B cell (primary cell): ENCODE data around the gene SLC27A5.

Experiments used
- EZH2 ChIP-seq: IDR thresholded peaks from 2 replicates; pipeline ENCODE4 v1.6.1; 2012; ENCODE audit warnings: borderline replicate concordance, low read depth, mild to moderate bottlenecking, moderate library complexity, low read length; ENCODE audit not compliant: insufficient read depth, poor library complexity, severe bottlenecking
- TF ChIP-seq, protein P1 (sequence below): fragments of 200-600 bp; IDR thresholded peaks from one replicate; pipeline ENCODE4 v1.8.0; 2022; ENCODE audit warnings: antibody characterized with exemption, mild to moderate bottlenecking

DNA sequence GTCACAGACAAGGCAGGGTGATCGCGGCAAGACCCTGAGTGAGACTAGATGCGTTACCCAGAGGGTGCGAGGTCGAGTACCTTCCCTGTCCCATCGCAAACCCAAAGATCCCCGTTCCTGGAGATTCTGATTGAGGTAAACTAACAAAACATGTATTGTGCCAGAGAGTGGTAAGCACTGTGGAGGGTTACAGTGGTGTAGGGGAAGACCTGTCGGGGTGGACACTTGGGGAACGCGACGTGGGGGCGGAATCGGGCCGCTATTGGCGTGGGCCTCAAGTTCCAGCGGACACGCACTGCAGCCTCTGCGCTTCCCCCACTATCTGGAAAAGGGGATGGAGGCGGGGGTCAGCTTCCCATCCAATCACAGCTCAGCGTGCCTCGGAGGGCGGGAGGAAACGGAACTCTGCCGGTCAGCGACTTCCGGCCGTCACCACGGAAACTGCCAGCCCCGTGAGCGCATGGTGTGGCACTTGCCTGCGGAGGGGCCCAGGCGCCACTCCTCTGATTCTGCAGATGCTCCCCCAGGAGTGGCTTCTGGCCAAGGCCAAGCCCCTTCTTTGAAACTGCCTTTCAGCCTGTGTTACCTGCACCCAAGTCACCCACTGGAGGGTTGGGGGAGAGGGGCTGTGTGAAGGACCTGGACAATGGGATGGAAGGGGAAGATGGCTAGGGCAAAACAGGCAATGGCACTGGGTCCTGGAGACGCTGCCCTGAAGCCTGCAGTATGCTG lies 47.6 kb upstream of the SLC27A5 start:
- TF ChIP-seq EZH2, result no peak
- TF ChIP-seq, protein P1, sequence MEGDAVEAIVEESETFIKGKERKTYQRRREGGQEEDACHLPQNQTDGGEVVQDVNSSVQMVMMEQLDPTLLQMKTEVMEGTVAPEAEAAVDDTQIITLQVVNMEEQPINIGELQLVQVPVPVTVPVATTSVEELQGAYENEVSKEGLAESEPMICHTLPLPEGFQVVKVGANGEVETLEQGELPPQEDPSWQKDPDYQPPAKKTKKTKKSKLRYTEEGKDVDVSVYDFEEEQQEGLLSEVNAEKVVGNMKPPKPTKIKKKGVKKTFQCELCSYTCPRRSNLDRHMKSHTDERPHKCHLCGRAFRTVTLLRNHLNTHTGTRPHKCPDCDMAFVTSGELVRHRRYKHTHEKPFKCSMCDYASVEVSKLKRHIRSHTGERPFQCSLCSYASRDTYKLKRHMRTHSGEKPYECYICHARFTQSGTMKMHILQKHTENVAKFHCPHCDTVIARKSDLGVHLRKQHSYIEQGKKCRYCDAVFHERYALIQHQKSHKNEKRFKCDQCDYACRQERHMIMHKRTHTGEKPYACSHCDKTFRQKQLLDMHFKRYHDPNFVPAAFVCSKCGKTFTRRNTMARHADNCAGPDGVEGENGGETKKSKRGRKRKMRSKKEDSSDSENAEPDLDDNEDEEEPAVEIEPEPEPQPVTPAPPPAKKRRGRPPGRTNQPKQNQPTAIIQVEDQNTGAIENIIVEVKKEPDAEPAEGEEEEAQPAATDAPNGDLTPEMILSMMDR, result no peak
